NCI-H524 (cell line): ENCODE measurements around the gene MGAT5B.

Experiments
- DNase-seq, 2 experiments: peaks; one replicate each; lab custom pipeline; 2025; lab: John Stamatoyannopoulos, UW

MGAT5B gene

GRCh38 chr17:76879691-76880090 lies 11.5 kb downstream of the MGAT5B start:
- DNase-seq, result no peak

DNA sequence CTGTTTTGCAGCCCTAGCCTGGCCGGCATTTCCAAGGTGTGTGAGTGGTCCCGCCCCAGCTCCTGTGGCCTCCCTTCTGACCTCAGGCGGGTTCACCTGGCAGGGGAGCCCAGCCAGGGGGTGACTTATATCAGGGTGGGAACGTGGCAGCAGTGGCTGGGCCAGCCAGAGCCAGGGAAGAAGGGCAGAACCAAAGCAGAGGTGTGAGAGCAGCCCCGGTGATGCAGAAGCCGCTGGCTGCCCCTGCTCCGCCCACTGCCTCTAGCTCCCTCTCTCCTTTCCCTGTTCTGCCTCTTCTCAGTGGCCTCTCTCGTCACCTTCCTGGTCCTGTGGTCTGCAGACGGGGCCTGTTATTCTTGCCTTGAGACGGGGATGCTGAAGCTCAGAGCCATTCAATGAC lies 12.1 kb downstream of the MGAT5B start:
- no peak for DNase-seq

- no peak for DNase-seq
Observed at GRCh38 chr17:76880971-76881370, 12.8 kb downstream of the MGAT5B start.

GRCh38 chr17:76881408-76881807 lies 13.2 kb downstream of the MGAT5B start:
- no peak for DNase-seq

DNA sequence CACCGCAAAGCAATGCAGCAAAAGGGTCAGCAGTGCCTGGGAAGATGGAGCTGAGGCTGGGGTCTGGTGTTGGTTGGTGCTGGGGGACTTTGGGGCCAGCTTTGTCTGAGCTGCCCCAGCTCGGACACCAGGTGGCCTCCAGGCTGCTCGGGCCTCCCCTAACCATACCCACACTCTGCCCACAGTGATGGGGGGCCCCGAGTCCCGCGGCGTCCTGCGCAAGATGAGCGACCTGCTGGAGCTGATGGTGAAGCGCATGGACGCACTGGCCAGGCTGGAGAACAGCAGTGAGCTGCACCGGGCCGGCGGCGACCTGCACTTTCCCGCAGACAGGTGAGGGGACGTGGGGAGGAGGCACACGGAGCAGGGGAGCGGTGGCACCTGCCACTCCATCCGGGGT lies 13.8 kb downstream of the MGAT5B start:
- no peak for DNase-seq

DNA sequence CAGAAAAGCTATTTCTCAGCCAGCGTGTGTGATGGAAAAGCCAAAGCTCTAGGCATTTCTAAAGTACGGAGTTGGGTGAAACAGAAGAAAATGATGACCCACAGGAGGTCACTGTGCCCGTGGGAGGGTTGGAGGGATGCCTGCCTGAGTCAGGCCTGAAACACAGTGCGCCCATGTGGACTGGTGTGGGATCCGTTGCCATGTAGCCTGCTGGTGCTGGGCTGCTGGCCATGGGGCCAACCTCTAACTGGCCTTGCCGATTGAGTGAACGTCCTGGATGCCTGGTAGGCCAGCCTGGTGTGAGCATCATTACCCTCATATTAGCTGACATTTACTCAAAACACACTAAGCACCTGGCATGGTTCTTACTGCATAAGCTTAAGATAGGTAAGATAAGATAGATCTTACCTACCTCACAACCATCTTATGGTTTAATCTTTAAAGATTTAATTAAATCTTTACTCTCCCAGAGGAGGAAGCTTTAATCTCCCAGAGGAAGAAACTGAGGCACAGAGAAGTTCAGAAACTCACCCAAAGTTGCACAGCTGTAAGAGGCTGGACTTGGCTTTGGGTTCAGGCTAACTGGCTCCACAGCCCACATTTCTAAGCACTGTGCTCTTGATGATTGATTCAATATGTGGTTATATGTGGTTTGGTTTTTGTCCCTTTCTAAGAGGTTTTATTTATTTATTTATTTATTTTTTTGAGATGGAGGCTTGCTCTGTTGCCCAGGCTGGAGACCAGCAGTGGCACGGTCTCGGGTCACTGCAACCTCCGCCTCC lies 15.7 kb downstream of the MGAT5B start:
- no peak for DNase-seq

GRCh38 chr17:76884995-76885893 lies 17.0 kb downstream of the MGAT5B start:
- DNase-seq, result no peak

GRCh38 chr17:76885894-76886290 lies 17.7 kb downstream of the MGAT5B start:
- DNase-seq, result no peak

GRCh38 chr17:76886395-76886794 lies 18.2 kb downstream of the MGAT5B start:
- no peak for DNase-seq

DNA sequence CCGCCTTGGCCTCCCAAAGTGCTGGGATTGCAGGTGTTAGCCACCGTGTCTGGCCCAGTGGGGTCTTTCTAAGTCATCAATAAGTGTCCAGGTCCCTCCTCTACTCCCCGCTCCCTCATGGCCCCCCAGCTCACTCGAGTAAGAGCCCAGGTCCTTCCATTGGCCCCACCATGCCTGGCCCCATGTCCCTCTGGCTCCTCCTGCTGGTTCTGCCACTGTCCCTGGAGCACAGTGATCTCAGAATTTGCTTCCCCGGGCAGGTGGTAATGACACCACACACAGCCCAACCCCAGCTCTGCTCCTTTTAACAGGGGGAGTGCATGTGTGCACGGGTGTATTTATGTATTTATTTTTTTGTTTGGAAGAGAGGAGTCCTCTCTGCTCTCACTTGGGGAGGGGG lies 19.6 kb downstream of the MGAT5B start:
- DNase-seq, result peak in 1 of 2 experiments; percentile 48

GRCh38 chr17:76888661-76889060 lies 20.5 kb downstream of the MGAT5B start:
- DNase-seq, result peak in 1 of 2 experiments; percentile 24

GRCh38 chr17:76889323-76889722 lies 21.1 kb downstream of the MGAT5B start:
- DNase-seq, result no peak

- no peak for DNase-seq
Observed at GRCh38 chr17:76892329-76892728, 24.1 kb downstream of the MGAT5B start.

DNA sequence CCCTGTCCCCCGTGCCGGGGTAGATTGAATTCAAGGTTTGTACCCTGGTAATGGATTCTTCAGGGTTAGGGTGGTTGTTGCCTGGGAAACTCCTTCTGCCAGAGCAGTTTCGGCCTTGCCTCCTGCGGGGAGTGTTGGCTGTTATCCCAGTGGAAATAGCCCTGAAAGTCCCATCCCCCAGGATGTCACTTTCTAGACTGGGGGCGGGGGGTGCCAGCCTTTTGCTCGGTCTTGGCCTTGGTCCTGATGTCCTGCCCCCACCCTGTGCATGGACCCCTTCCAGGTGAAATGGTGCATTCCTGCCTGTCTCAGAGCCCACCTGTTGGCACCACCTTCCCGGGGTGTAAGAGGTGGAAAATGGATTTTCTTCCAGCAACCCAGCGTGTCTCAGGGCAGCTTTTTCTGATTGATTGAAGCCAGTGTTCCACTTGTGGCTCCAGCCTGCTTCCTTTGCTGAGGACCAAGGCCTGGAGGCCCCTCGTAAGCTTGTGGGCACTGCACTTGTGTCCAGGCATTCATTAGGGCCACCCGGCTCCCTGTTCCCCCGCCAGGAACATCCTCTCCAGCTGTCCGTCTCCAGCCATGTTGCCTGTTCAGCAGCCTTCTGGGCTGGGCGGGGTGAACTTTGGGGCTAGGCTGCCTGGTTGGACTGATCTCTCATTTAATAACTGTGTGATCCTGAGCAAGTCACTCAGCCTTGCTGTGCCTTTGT lies 25.6 kb downstream of the MGAT5B start:
- no peak for DNase-seq

- DNase-seq, result no peak
Observed at GRCh38 chr17:76894842-76895241, 26.6 kb downstream of the MGAT5B start.

GRCh38 chr17:76897023-76897422 lies 28.8 kb downstream of the MGAT5B start:
- no peak for DNase-seq

GRCh38 chr17:76899414-76899813 lies 31.2 kb downstream of the MGAT5B start:
- no peak for DNase-seq

- no peak for DNase-seq
Observed at GRCh38 chr17:76900723-76901122, 32.5 kb downstream of the MGAT5B start.

DNA sequence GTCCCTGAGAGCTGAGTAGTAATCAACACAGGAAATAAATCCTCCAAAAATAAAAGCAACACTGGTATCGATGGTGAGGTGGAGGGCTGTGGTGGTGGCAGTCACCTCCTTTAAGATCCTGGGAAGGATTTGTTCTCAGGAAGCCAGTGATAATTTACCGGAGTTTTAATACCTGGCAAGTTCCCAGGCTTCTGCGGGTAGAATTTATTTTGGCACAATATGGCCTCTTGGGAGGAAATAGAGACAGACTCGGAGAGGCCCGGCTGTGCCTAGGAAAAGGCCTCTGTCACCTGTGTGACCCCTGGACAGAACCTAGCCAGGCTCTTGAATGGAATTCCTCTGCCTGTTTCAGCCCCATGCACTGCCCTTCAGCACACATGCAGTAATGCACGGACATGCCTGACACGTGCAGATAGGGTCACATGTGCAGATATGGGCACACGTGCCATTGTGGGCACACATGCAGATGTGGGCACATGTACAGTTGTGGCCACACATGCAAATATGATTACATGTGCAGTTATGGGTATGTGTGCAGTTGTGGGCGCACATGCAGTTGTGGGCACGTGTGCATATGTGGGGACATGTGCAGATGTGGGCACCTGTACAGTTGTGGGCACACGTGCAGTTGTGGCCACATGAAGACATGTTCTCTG lies 33.5 kb downstream of the MGAT5B start:
- DNase-seq, result no peak

GRCh38 chr17:76902476-76902875 lies 34.3 kb downstream of the MGAT5B start:
- no peak for DNase-seq

- DNase-seq, result no peak
Observed at GRCh38 chr17:76903631-76904030, 35.4 kb downstream of the MGAT5B start.

DNA sequence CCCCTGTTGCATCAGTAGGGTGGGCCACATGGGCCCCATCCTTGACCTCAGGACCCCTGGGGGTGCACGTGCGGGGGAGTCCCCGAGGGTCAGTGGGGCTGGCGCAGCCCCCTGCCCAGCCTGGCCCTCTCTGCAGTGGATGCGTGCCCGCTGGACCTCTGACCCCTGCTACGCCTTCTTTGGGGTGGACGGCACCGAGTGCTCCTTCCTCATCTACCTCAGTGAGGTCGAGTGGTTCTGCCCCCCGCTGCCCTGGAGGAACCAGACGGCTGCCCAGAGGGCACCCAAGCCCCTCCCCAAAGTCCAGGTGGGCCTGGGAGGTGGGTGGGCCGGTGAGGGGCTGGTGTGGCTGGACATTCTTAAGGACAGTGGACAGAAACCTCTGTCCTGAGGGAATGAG lies 35.9 kb downstream of the MGAT5B start:
- DNase-seq, result no peak
